Measurements from ENCODE around the gene MLKL. TPM values are rescaled to one million over a fixed set of nuclear protein-coding genes. Genes with fewer than 3 reads are reported as not detected.
"Not testable (repeated sequence)": the region's sequence is repeated elsewhere in the genome, so short reads cannot be mapped to it uniquely, and the experiment has no call there.

The MLKL gene
- polyA plus RNA-seq, 3 donors = 33.6 to 136 (median 37.8) TPM

- no peak for TF ChIP-seq CTCF (IDR thresholded peaks at IDR 0.05)
- H3K4me3 ChIP-seq (replicated peaks in 1 of 3; ENCODE audit: low read depth in 2 of 3, low read length in 3 of 3) = no peak overlapping the region
Measured at GRCh38 chr16:74673876-74674275, 26.8 kb downstream of the MLKL start.

GRCh38 chr16:74668877-74669276 lies 31.8 kb downstream of the MLKL start:
- 100% methylated on average over 1 of the region's 10 CpGs for WGBS (ENCODE audit: insufficient coverage)
- H3K27ac ChIP-seq (ENCODE audit: low read depth in 1 of 2, low read length in 2 of 2); H3K9me3 ChIP-seq (replicated peaks in 1 of 2; ENCODE audit: control insufficient read depth in 1 of 2, insufficient read depth in 1 of 2, low read length in 2 of 2); H3K27me3 ChIP-seq (ENCODE audit: control insufficient read depth in 2 of 2, insufficient read depth in 2 of 2, low read length in 2 of 2); H3K4me3 Mint-ChIP-seq; H3K27ac Mint-ChIP-seq; H4K20me1 ChIP-seq (ENCODE audit: insufficient read depth, low read length); H3K9me3 Mint-ChIP-seq; H2AFZ ChIP-seq (ENCODE audit: insufficient read depth, low read depth, low read length, poor library complexity, severe bottlenecking); DNase-seq; H3K9ac ChIP-seq (ENCODE audit: insufficient read depth, low read length, poor library complexity, severe bottlenecking); H3K4me3 ChIP-seq (replicated peaks in 1 of 3; ENCODE audit: low read depth in 2 of 3, low read length in 3 of 3); H3K4me2 ChIP-seq (replicated peaks; ENCODE audit: extremely low read depth, low read length, poor library complexity, severe bottlenecking); H3K27me3 Mint-ChIP-seq (ENCODE audit: low read depth in 3 of 3): not testable (repeated sequence)
- peaks cover 31 to 45% of the 10 kb centered on the region in 2 donors for H3K36me3 ChIP-seq (replicated peaks in 1 of 2; ENCODE audit: control insufficient read depth in 1 of 2, insufficient read depth in 2 of 2, low read length in 2 of 2)
- Mint-ChIP-seq H3K4me1 (peaks cover 15% of the 10 kb centered on the region), H3K36me3 (peaks cover 27 to 40% of the 10 kb centered on the region in 2 donors)
- H3K79me2 ChIP-seq (ENCODE audit: insufficient read depth, low read length) = peaks cover 29% of the 10 kb centered on the region
- H3K4me1 ChIP-seq (ENCODE audit: control insufficient read depth in 1 of 2, insufficient read depth in 2 of 2, low read length in 2 of 2) = peaks cover 14 to 25% of the 10 kb centered on the region in 2 donors
- intact Hi-C loops (cut with micrococcal nuclease) = loop anchor here in 1 of 2 donors (5.0 kb wide), 1 partner anchor 372 kb away; the partner anchor contains the start of gene PSMD7

More at GRCh38 chr16:74673876-74674275, 26.8 kb downstream of the MLKL start:
- no CpG with 5 or more reads among the region's 3 CpGs for WGBS (ENCODE audit: insufficient coverage)
- Mint-ChIP-seq H3K4me1 (no peaks in the 10 kb centered on the region), H3K36me3 (peaks cover 67 to 80% of the 10 kb centered on the region in 2 donors), H3K4me3 (no peak overlapping the region), H3K27ac (peak overlapping the region in 3 of 7 donors; percentile 1 to 41 (median 2)), H3K9me3 (no peaks in the 10 kb centered on the region), H3K27me3 (ENCODE audit: low read depth in 3 of 3) (peaks cover 0 to 1% (median 0%) of the 10 kb centered on the region in 3 donors)
- no peak for DNase-seq
- Histone ChIP-seq H3K79me2 (ENCODE audit: insufficient read depth, low read length) (peaks cover 1% of the 10 kb centered on the region), H3K4me2 (replicated peaks; ENCODE audit: extremely low read depth, low read length, poor library complexity, severe bottlenecking) (no peak overlapping the region), H3K9ac (ENCODE audit: insufficient read depth, low read length, poor library complexity, severe bottlenecking) (no peak overlapping the region), H4K20me1 (ENCODE audit: insufficient read depth, low read length) (peaks cover 21% of the 10 kb centered on the region), H3K9me3 (replicated peaks in 1 of 2; ENCODE audit: control insufficient read depth in 1 of 2, insufficient read depth in 1 of 2, low read length in 2 of 2) (no peaks in the 10 kb centered on the region), H2AFZ (ENCODE audit: insufficient read depth, low read depth, low read length, poor library complexity, severe bottlenecking) (no peak overlapping the region), H3K27me3 (ENCODE audit: control insufficient read depth in 2 of 2, insufficient read depth in 2 of 2, low read length in 2 of 2) (no peaks in the 10 kb centered on the region), H3K27ac (ENCODE audit: low read depth in 1 of 2, low read length in 2 of 2) (no peak overlapping the region), H3K36me3 (replicated peaks in 1 of 2; ENCODE audit: control insufficient read depth in 1 of 2, insufficient read depth in 2 of 2, low read length in 2 of 2) (peaks cover 73 to 79% of the 10 kb centered on the region in 2 donors), H3K4me1 (ENCODE audit: control insufficient read depth in 1 of 2, insufficient read depth in 2 of 2, low read length in 2 of 2) (no peaks in the 10 kb centered on the region)
- intact Hi-C loops (cut with micrococcal nuclease) = no loop called here
